Measurements from ENCODE around the gene PTN. TPM values are rescaled to one million over a fixed set of nuclear protein-coding genes. Genes with fewer than 3 reads are reported as not detected.
A peak's percentile ranks its signal among the peaks of the same experiment; 100 is the strongest.
"Not testable (repeated sequence)": the region's sequence is repeated elsewhere in the genome, so short reads cannot be mapped to it uniquely, and the experiment has no call there.

The PTN gene
- total and polyA plus RNA-seq, 2 of the 13 experiments (the other 11 are each of a cell fraction or from before 2014, with no cell fraction given): not detected

- POLR2A ChIA-PET; H4K20me1 ChIP-seq (ENCODE audit: insufficient read depth, low read length); FAIRE-seq; H3K4me3 ChIP-seq (replicated peaks in 1 of 3; ENCODE audit: insufficient read depth in 1 of 3, low read depth in 2 of 3, low read length in 3 of 3); H3K9me3 ChIP-seq (ENCODE audit: low read length); ATAC-seq; H3K27ac ChIP-seq (ENCODE audit: extremely low read length, insufficient read depth, low read length); DNase-seq (ENCODE audit: low spot score); H3K79me2 ChIP-seq (ENCODE audit: insufficient read depth, low read length); H3K9ac ChIP-seq (ENCODE audit: insufficient read depth, low read depth, low read length); H3K4me2 ChIP-seq (ENCODE audit: low read depth, low read length); H3K36me3 ChIP-seq (replicated peaks in 1 of 2; ENCODE audit: control insufficient read depth in 1 of 2, insufficient read depth in 2 of 2, low read length in 2 of 2); H2AFZ ChIP-seq (ENCODE audit: low read length); CTCF ChIA-PET (ENCODE audit: low intra/inter-chr PET ratio, low total read pairs); BruUV-seq (replicated peaks); H3K27me3 ChIP-seq (ENCODE audit: control insufficient read depth in 1 of 2, insufficient read depth in 2 of 2, low read length in 2 of 2); H3K4me1 ChIP-seq (ENCODE audit: insufficient read depth, low read length); intact Hi-C loops (cut with micrococcal nuclease; ENCODE audit: unreplicated experiment); in situ Hi-C loops (cut with HindIII; ENCODE audit: extremely low pct_ligation_motif_present, low pct_unique_long_range_greater_than_20kb): not testable (repeated sequence)
- WGBS (ENCODE audit: low lambda C conversion rate): 58% methylated on average over 34 of the region's 34 CpGs
Measured at GRCh38 chr7:137268001-137268865, 75.3 kb downstream of the PTN start.

DNA sequence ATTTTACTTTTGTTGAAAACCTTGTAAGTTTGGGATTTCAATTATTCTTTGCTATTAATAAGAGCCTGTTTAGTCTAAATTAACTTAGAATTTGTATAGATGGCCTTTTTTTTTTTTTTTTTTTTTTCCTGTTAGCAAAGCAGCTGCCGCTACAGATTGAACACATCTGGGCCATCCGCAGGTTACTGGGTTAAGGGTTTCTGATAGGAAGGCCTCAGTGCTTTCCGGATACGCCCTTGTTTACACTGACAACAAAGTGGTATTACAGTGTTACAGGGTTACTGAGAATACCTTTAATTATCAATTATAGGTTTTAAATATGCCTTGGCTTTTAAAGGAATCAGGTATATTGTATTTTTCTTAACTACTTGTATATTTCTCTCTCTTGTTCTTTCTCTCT lies 76.8 kb downstream of the PTN start:
- intact Hi-C loops (cut with micrococcal nuclease; ENCODE audit: unreplicated experiment): no loop called here
- no peak overlapping the region for H3K27ac ChIP-seq (ENCODE audit: extremely low read length, insufficient read depth, low read length)
- H3K4me2 ChIP-seq (ENCODE audit: low read depth, low read length): no peak overlapping the region
- no peaks in the 10 kb centered on the region for H3K4me1 ChIP-seq (ENCODE audit: insufficient read depth, low read length)
- DNase-seq (ENCODE audit: low spot score) (no peak), FAIRE-seq (no peak), ATAC-seq (no peak)
- no peaks in the 10 kb centered on the region for H3K79me2 ChIP-seq (ENCODE audit: insufficient read depth, low read length)
- no peaks in the 10 kb centered on the region for H4K20me1 ChIP-seq (ENCODE audit: insufficient read depth, low read length)
- H3K36me3 ChIP-seq (replicated peaks in 1 of 2; ENCODE audit: control insufficient read depth in 1 of 2, insufficient read depth in 2 of 2, low read length in 2 of 2): no peaks in the 10 kb centered on the region
- H3K4me3 ChIP-seq (replicated peaks in 1 of 3; ENCODE audit: insufficient read depth in 1 of 3, low read depth in 2 of 3, low read length in 3 of 3): no peak overlapping the region
- H3K9me3 ChIP-seq (ENCODE audit: low read length): no peaks in the 10 kb centered on the region
- no peak overlapping the region for H3K9ac ChIP-seq (ENCODE audit: insufficient read depth, low read depth, low read length)
- 4% methylated on average over 4 of the region's 4 CpGs for WGBS (ENCODE audit: low lambda C conversion rate)
- in situ Hi-C loops (cut with HindIII; ENCODE audit: extremely low pct_ligation_motif_present, low pct_unique_long_range_greater_than_20kb): no loop called here
- TF ChIP-seq ZMYM4 (CRISPR knock-in tag; IDR thresholded peaks at IDR 0.05) (no peak), RARA (CRISPR knock-in tag; IDR thresholded peaks at IDR 0.05) (peak; percentile 46; the same call in 1 of the 2 replicates)
- no TSS peak for BruUV-seq (replicated peaks)
- ChIA-PET CTCF (ENCODE audit: low intra/inter-chr PET ratio, low total read pairs) (no interaction called here), POLR2A (no interaction called here)
- H2AFZ ChIP-seq (ENCODE audit: low read length): no peak overlapping the region
- no peaks in the 10 kb centered on the region for H3K27me3 ChIP-seq (ENCODE audit: control insufficient read depth in 1 of 2, insufficient read depth in 2 of 2, low read length in 2 of 2)

- H3K27me3 ChIP-seq (ENCODE audit: control insufficient read depth in 1 of 2, insufficient read depth in 2 of 2, low read length in 2 of 2); H2AFZ ChIP-seq (ENCODE audit: low read length); H3K4me2 ChIP-seq (ENCODE audit: low read depth, low read length); POLR2A ChIA-PET; FAIRE-seq; H3K36me3 ChIP-seq (replicated peaks in 1 of 2; ENCODE audit: control insufficient read depth in 1 of 2, insufficient read depth in 2 of 2, low read length in 2 of 2); H3K79me2 ChIP-seq (ENCODE audit: insufficient read depth, low read length); H3K4me1 ChIP-seq (ENCODE audit: insufficient read depth, low read length); intact Hi-C loops (cut with micrococcal nuclease; ENCODE audit: unreplicated experiment); H3K4me3 ChIP-seq (replicated peaks in 1 of 3; ENCODE audit: insufficient read depth in 1 of 3, low read depth in 2 of 3, low read length in 3 of 3); H3K9me3 ChIP-seq (ENCODE audit: low read length); BruUV-seq (replicated peaks); DNase-seq (ENCODE audit: low spot score); H3K9ac ChIP-seq (ENCODE audit: insufficient read depth, low read depth, low read length); CTCF ChIA-PET (ENCODE audit: low intra/inter-chr PET ratio, low total read pairs); H4K20me1 ChIP-seq (ENCODE audit: insufficient read depth, low read length); ATAC-seq; H3K27ac ChIP-seq (ENCODE audit: extremely low read length, insufficient read depth, low read length); in situ Hi-C loops (cut with HindIII; ENCODE audit: extremely low pct_ligation_motif_present, low pct_unique_long_range_greater_than_20kb): not testable (repeated sequence)
- WGBS (ENCODE audit: low lambda C conversion rate): 30% methylated on average over 7 of the region's 7 CpGs
Measured at GRCh38 chr7:137265480-137265879, 78.1 kb downstream of the PTN start.

Measured in HepG2 (cell line).